Activated CD4-positive, alpha-beta memory T cell treated with anti-CD3 and anti-CD28 coated beads, Interleukin-2, amount 10 ng/mL, durations not matched to agents 7 days and 5 days (primary cell): ENCODE data around the gene TOM1. TPM values are rescaled to one million over a fixed set of nuclear protein-coding genes. Genes with fewer than 3 reads are reported as not detected.
"Not testable (repeated sequence)": the region's sequence is repeated elsewhere in the genome, so short reads cannot be mapped to it uniquely, and the experiment has no call there.

Experiments used
- CTCF ChIA-PET: fragments of 350-600 bp; sonication (Branson Sonifier 250); formaldehyde crosslinking; loops from one replicate; lab custom pipeline; 2021; ENCODE audit warnings: antibody characterized with exemption, inconsistent platforms; lab: Charles Lee
- POLR2A ChIA-PET: fragments of 350-600 bp; sonication (Branson Sonifier 250); formaldehyde crosslinking; loops from one replicate; lab custom pipeline; 2021; ENCODE audit warnings: antibody characterized with exemption; lab: Charles Lee
- DNase-seq: peaks from one replicate; pipeline ENCODE4 v3.0.0-alpha.2; 2020
- H3K27ac Mint-ChIP-seq: one replicate; pipeline ENCODE4 v1.8.0; 2021; ENCODE audit warnings: mild to moderate bottlenecking, mixed read lengths
- H3K27me3 Mint-ChIP-seq: one replicate; pipeline ENCODE4 v1.8.0; 2021; ENCODE audit warnings: mixed read lengths
- H3K36me3 Mint-ChIP-seq: one replicate; pipeline ENCODE4 v1.8.0; 2021; ENCODE audit warnings: low read depth, mixed read lengths
- H3K4me1 Mint-ChIP-seq: one replicate; pipeline ENCODE4 v1.8.0; 2021; ENCODE audit warnings: mixed read lengths
- H3K4me3 Mint-ChIP-seq: one replicate; pipeline ENCODE4 v1.8.0; 2021; ENCODE audit warnings: mild to moderate bottlenecking, mixed read lengths
- H3K9me3 Mint-ChIP-seq: one replicate; pipeline ENCODE4 v1.8.0; 2021; ENCODE audit warnings: mixed read lengths
- total RNA-seq, 2 experiments: library from RNA; stranded (reverse); gene quantifications; one replicate each; pipeline ENCODE4 v1.2.3, GENCODE V29; 2021

The TOM1 gene
- total RNA-seq, 2 experiments from 2014 or later: 37.3 to 41.4 TPM

GRCh38 chr22:35354068-35354467 lies 54.4 kb downstream of the TOM1 start:
- Mint-ChIP-seq H3K4me1 (peaks cover 26% of the 10 kb centered on the region), H3K27ac (no peak overlapping the region), H3K9me3 (no peaks in the 10 kb centered on the region), H3K36me3 (no peaks in the 10 kb centered on the region), H3K4me3 (no peak overlapping the region), H3K27me3 (peaks cover 13% of the 10 kb centered on the region)
- CTCF ChIA-PET: no interaction called here
- POLR2A ChIA-PET: no interaction called here
- DNase-seq: no peak

DNA sequence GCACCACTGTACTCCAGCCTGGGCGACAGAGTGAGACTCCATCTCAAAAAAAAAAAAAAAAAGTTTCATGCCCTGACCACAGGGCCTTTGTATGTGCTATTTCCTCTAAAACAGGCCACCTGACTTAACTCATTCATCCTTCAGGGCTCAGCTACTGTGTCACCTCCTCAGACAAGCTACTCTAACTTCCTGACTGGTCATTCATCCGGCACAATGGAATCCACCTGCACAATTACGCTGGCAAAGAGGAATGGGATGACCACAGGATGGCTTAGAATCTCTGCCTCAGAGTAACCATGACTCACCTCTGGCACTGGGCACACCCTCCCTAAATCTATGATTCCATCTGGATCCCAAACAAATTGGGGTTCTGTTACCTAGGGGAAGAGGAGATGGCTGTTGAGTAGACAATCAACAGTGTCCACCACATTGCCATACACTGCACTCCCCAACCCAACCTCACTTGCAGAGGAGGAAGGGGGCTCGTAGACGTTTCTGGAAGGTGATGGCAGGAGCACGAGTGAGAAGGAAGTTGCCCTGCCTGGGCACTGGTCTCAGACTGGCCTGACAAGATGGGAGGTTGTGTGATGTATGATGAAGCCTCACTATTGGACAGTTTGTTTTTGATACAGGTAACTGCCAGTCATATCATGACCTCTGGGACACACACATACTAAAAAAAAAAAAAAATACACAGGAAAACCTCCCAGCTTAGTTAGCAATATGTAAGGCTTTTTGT lies 58.4 kb downstream of the TOM1 start:
- no peaks in the 10 kb centered on the region for H3K9me3 Mint-ChIP-seq
- CTCF ChIA-PET: interaction anchor here (0.9 to 1.2 kb wide), 3 partner anchors 10 to 225 kb away, joined by 3 to 4 read pairs (median 3); no protein-coding TSS in a partner anchor
- POLR2A ChIA-PET: no interaction called here
- no peak overlapping the region for H3K4me3 Mint-ChIP-seq
- H3K27me3 Mint-ChIP-seq: peaks cover 9% of the 10 kb centered on the region
- H3K27ac Mint-ChIP-seq: no peak overlapping the region
- H3K4me1 Mint-ChIP-seq: peaks cover 4% of the 10 kb centered on the region
- DNase-seq: no peak
- no peaks in the 10 kb centered on the region for H3K36me3 Mint-ChIP-seq

DNA sequence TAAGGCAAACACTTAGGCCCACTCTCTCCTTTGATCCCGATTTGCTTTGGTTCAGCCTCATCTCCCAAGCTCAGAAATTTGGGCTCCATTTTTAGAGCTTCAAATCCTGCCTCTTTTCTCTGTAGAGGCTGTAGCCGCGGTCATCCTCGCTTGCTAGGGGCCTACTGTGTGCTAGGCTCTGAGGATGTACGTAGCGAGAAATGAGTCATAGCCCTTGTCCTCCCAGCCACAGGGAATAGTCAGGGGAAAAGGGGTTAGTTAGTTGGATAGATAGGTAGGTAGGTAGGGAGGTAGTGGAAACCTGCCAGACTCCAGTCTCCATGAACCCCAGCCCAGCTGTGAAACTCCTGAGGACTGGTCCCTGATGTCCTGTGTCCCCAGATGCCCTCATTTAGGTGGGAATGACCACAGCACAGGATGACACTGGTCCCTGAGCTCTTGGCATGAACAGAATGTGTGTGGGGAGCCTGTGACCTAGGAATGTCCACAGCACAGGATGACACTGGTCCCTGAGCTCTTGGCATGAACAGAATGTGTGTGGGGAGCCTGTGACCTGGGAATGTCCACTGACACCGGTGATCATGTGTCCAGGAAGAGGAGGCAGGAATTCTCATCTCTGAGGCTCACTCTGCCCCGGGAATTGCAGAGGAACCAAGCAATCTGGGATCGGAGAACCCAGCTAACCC lies 59.8 kb downstream of the TOM1 start:
- Mint-ChIP-seq H3K9me3 (no peaks in the 10 kb centered on the region), H3K36me3 (no peaks in the 10 kb centered on the region), H3K27ac (no peak overlapping the region), H3K4me3 (no peak overlapping the region), H3K27me3 (peaks cover 9% of the 10 kb centered on the region), H3K4me1 (peaks cover 2% of the 10 kb centered on the region)
- no peak for DNase-seq
- ChIA-PET CTCF (interaction anchor here (0.6 to 1.5 kb wide), 5 partner anchors 11 to 224 kb away, joined by 3 to 5 read pairs (median 3); no protein-coding TSS in a partner anchor), POLR2A (no interaction called here)

- H3K4me3 Mint-ChIP-seq: no peak overlapping the region
- peaks cover 15% of the 10 kb centered on the region for H3K27me3 Mint-ChIP-seq
- H3K4me1 Mint-ChIP-seq: peaks cover 2% of the 10 kb centered on the region
- no peaks in the 10 kb centered on the region for H3K9me3 Mint-ChIP-seq
- CTCF ChIA-PET: interaction anchor here (0.8 kb wide), 1 partner anchor 10 kb away, joined by 3 read pairs; no protein-coding TSS in a partner anchor
- H3K27ac Mint-ChIP-seq: no peak overlapping the region
- POLR2A ChIA-PET: no interaction called here
- H3K36me3 Mint-ChIP-seq: no peaks in the 10 kb centered on the region
- DNase-seq: no peak
These were observed 61.4 kb downstream of the TOM1 start for GRCh38 chr22:35361001-35361558.

- Mint-ChIP-seq H3K27ac (no peak overlapping the region), H3K27me3 (peaks cover 15% of the 10 kb centered on the region), H3K36me3 (no peaks in the 10 kb centered on the region), H3K4me1 (no peaks in the 10 kb centered on the region), H3K9me3 (no peaks in the 10 kb centered on the region), H3K4me3 (no peak overlapping the region)
- CTCF ChIA-PET: no interaction called here
- DNase-seq: no peak
- POLR2A ChIA-PET: no interaction called here
These were observed 63.9 kb downstream of the TOM1 start for GRCh38 chr22:35363566-35364086.

GRCh38 chr22:35364230-35364629 lies 64.5 kb downstream of the TOM1 start:
- H3K27ac Mint-ChIP-seq, H3K4me1 Mint-ChIP-seq, H3K9me3 Mint-ChIP-seq, POLR2A ChIA-PET, H3K36me3 Mint-ChIP-seq, DNase-seq, CTCF ChIA-PET, H3K4me3 Mint-ChIP-seq: not testable (repeated sequence)
- peaks cover 14% of the 10 kb centered on the region for H3K27me3 Mint-ChIP-seq

DNA sequence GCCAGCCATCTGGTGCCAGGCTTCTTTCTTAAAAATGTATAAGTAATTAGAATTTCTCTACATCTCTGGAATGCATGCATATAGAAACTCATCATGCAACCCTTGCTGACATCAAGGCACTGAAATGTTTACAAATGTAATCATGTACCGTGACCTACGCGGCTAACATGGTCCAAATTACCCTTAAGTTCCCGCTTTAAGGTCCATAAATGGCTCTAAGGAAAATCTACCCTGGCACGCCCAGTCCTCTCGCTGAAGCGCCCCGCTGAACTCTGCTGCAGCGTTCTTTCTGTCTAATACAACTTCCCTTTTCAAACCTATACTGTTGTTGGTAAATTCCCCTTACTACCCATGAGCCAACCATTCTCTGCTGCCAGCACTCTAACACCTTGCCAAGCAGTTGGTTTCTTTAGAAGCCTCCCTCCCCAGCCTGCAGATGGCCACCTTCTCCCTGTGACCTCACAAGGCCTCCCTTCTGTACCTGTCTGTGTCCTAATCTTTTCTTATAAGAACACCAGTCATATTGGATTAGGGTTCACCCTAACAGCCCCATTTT lies 67.7 kb downstream of the TOM1 start:
- ChIA-PET CTCF (no interaction called here), POLR2A (no interaction called here)
- DNase-seq: no peak
- no peak overlapping the region for H3K4me3 Mint-ChIP-seq
- no peaks in the 10 kb centered on the region for H3K36me3 Mint-ChIP-seq
- H3K4me1 Mint-ChIP-seq: peaks cover 8% of the 10 kb centered on the region
- no peak overlapping the region for H3K27ac Mint-ChIP-seq
- H3K27me3 Mint-ChIP-seq: peaks cover 18% of the 10 kb centered on the region
- no peaks in the 10 kb centered on the region for H3K9me3 Mint-ChIP-seq

DNA sequence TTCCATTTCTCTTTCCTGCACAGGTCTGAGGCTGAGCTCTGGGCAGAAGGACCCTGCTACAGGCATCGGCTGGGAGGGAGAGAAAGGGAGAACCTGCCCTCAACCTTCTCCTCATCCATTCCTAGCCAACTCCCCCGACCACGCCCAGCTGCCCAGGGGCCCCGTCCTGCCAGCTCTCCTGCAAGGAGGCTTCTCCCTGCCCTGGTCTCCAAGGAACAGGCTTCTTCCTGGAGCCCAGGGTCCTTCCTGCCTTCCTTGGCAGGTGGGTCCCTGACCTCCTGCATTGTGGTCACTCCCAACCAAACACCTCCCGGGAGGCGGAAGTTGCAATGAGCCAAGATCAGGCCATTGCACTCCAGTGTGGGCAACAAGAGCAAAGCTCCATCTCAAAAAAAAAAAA lies 68.7 kb downstream of the TOM1 start:
- peaks cover 8% of the 10 kb centered on the region for H3K4me1 Mint-ChIP-seq
- peaks cover 18% of the 10 kb centered on the region for H3K27me3 Mint-ChIP-seq
- ChIA-PET CTCF (no interaction called here), POLR2A (no interaction called here)
- H3K27ac Mint-ChIP-seq: no peak overlapping the region
- no peak overlapping the region for H3K4me3 Mint-ChIP-seq
- no peak for DNase-seq
- no peaks in the 10 kb centered on the region for H3K9me3 Mint-ChIP-seq
- H3K36me3 Mint-ChIP-seq: no peaks in the 10 kb centered on the region

- ChIA-PET POLR2A (no interaction called here), CTCF (interaction anchor here (1.6 to 1.7 kb wide), 2 partner anchors 12 to 19 kb away, joined by 4 to 5 read pairs; no protein-coding TSS in a partner anchor)
- H3K36me3 Mint-ChIP-seq: no peaks in the 10 kb centered on the region
These were observed 70.3 kb downstream of the TOM1 start for GRCh38 chr22:35369996-35370395.

GRCh38 chr22:35373781-35374180 lies 74.1 kb downstream of the TOM1 start:
- Mint-ChIP-seq H3K4me3 (no peak overlapping the region), H3K9me3 (no peaks in the 10 kb centered on the region), H3K27me3 (peaks cover 5% of the 10 kb centered on the region), H3K4me1 (peaks cover 24% of the 10 kb centered on the region), H3K27ac (no peak overlapping the region), H3K36me3 (no peaks in the 10 kb centered on the region)
- no peak for DNase-seq
- ChIA-PET CTCF (no interaction called here), POLR2A (no interaction called here)

More at GRCh38 chr22:35369996-35370395, 70.3 kb downstream of the TOM1 start:
- no peak for DNase-seq
- no peaks in the 10 kb centered on the region for H3K9me3 Mint-ChIP-seq
- no peak overlapping the region for H3K27ac Mint-ChIP-seq
- no peak overlapping the region for H3K4me3 Mint-ChIP-seq
- H3K4me1 Mint-ChIP-seq: peaks cover 8% of the 10 kb centered on the region
- peaks cover 18% of the 10 kb centered on the region for H3K27me3 Mint-ChIP-seq

GRCh38 chr22:35375031-35375430 lies 75.3 kb downstream of the TOM1 start:
- Mint-ChIP-seq H3K27me3 (peaks cover 2% of the 10 kb centered on the region), H3K36me3 (no peaks in the 10 kb centered on the region), H3K4me1 (peaks cover 24% of the 10 kb centered on the region), H3K4me3 (no peak overlapping the region), H3K27ac (no peak overlapping the region), H3K9me3 (no peaks in the 10 kb centered on the region)
- no peak for DNase-seq
- POLR2A ChIA-PET: interaction anchor here (1.4 kb wide), 1 partner anchor 24 kb away, joined by 5 read pairs; no protein-coding TSS in a partner anchor
- CTCF ChIA-PET: interaction anchor here (0.9 to 1.2 kb wide), 2 partner anchors 29 to 133 kb away, joined by 3 read pairs; no protein-coding TSS in a partner anchor

- no peak overlapping the region for H3K4me3 Mint-ChIP-seq
- POLR2A ChIA-PET: interaction anchor here (0.7 to 1.4 kb wide), 3 partner anchors 24 to 76 kb away, joined by 3 to 5 read pairs (median 5); partner anchors contain the start of gene TOM1
- H3K4me1 Mint-ChIP-seq: peaks cover 27% of the 10 kb centered on the region
- H3K36me3 Mint-ChIP-seq: no peaks in the 10 kb centered on the region
- H3K27me3 Mint-ChIP-seq: peaks cover 7% of the 10 kb centered on the region
- H3K27ac Mint-ChIP-seq: no peak overlapping the region
- H3K9me3 Mint-ChIP-seq: no peaks in the 10 kb centered on the region
- no peak for DNase-seq
- CTCF ChIA-PET: interaction anchor here (0.9 to 1.2 kb wide), 3 partner anchors 28 to 132 kb away, joined by 3 read pairs; no protein-coding TSS in a partner anchor
These were observed 75.8 kb downstream of the TOM1 start for GRCh38 chr22:35375526-35375925.
